CD4-positive, alpha-beta memory T cell (primary cell): ENCODE data around the gene ZNF516. TPM values are rescaled to one million over a fixed set of nuclear protein-coding genes. Genes with fewer than 3 reads are reported as not detected.
A peak's percentile ranks its signal among the peaks of the same experiment; 100 is the strongest.

Experiments used
- CTCF ChIA-PET: fragments of 350-600 bp; sonication (Branson Sonifier 250); formaldehyde crosslinking; loops from one replicate; lab custom pipeline; 2021; ENCODE audit warnings: inconsistent platforms; ENCODE audit not compliant: partially characterized antibody; lab: Charles Lee
- POLR2A ChIA-PET: fragments of 350-600 bp; sonication (Branson Sonifier 250); formaldehyde crosslinking; loops from one replicate; lab custom pipeline; 2021; ENCODE audit not compliant: partially characterized antibody; lab: Charles Lee
- DNase-seq, 5 donors: peaks; one replicate each; pipeline versions ENCODE4 v3.0.0 to v3.0.0-alpha.2; 2020 to 2022; ENCODE audit warnings: mixed read lengths in 1 of 5
- H3K27ac ChIP-seq: one replicate; pipeline ENCODE4 v1.7.0; 2013; ENCODE audit warnings: low read depth, low read length
- H3K27me3 ChIP-seq: 2 replicates; pipeline ENCODE4 v1.7.0; 2013; ENCODE audit warnings: mild to moderate bottlenecking, low read length, moderate library complexity; ENCODE audit not compliant: insufficient read depth
- H3K36me3 ChIP-seq: 2 replicates; pipeline ENCODE4 v1.7.0; 2013; ENCODE audit warnings: mild to moderate bottlenecking, low read length, moderate library complexity; ENCODE audit not compliant: insufficient read depth
- H3K4me1 ChIP-seq: 2 replicates; pipeline ENCODE4 v1.7.0; 2013; ENCODE audit warnings: mild to moderate bottlenecking, low read length, moderate library complexity; ENCODE audit not compliant: insufficient read depth
- H3K4me3 ChIP-seq, 2 donors: one replicate each; pipeline ENCODE4 v1.7.0; 2013; ENCODE audit warnings: low read length in 2 of 2, mild to moderate bottlenecking in 1 of 2
- H3K9me3 ChIP-seq, 2 donors: one replicate each; pipeline ENCODE4 v1.7.0; 2013; ENCODE audit warnings: low read length in 2 of 2, control low read depth in 1 of 2; ENCODE audit not compliant: control insufficient read depth in 1 of 2
- H3K27ac Mint-ChIP-seq, 7 donors: one replicate each; pipeline ENCODE4 v1.8.0; 2020 to 2021; ENCODE audit warnings: mixed read lengths in 7 of 7, mild to moderate bottlenecking in 6 of 7, inconsistent platforms in 3 of 7, moderate library complexity in 3 of 7
- H3K27me3 Mint-ChIP-seq, 2 donors: one replicate each; pipeline ENCODE4 v1.8.0; 2020 to 2021; ENCODE audit warnings: mixed read lengths in 2 of 2
- H3K36me3 Mint-ChIP-seq, 2 donors: one replicate each; pipeline ENCODE4 v1.8.0; 2020 to 2021; ENCODE audit warnings: mixed read lengths in 2 of 2, inconsistent platforms in 1 of 2, mild to moderate bottlenecking in 1 of 2
- H3K4me1 Mint-ChIP-seq, 4 donors: one replicate each; pipeline ENCODE4 v1.8.0; 2020 to 2021; ENCODE audit warnings: mixed read lengths in 4 of 4, mild to moderate bottlenecking in 1 of 4
- H3K4me3 Mint-ChIP-seq, 8 donors: one replicate each; pipeline ENCODE4 v1.8.0; 2020 to 2021; ENCODE audit warnings: mixed read lengths in 8 of 8, mild to moderate bottlenecking in 7 of 8, moderate library complexity in 6 of 8, inconsistent platforms in 3 of 8
- H3K9me3 Mint-ChIP-seq, 8 donors: one replicate each; pipeline ENCODE4 v1.8.0; 2020 to 2021; ENCODE audit warnings: mixed read lengths in 8 of 8, mild to moderate bottlenecking in 5 of 8, inconsistent platforms in 3 of 8, moderate library complexity in 1 of 8
- intact Hi-C: fragments of 100-400 bp; cut with micrococcal nuclease; formaldehyde crosslinking; loops from one replicate; pipeline ENCODE4 v1.15.1; 2023
- polyA plus RNA-seq, 2 donors: library from polyadenylated mRNA; unstranded; fragments of 300-500 nt; fragmentation: Illumina TruSeq; gene quantifications; one replicate each; pipeline ENCODE4 v1.2.3, GENCODE V29; 2021
- total RNA-seq, 2 experiments: library from RNA; stranded (reverse); gene quantifications; one replicate each; pipeline ENCODE4 v1.2.3, GENCODE V29; 2021

Gene ZNF516
- total and polyA plus RNA-seq, 4 experiments from 2014 or later = 0.25 to 9.9 (median 4.9) TPM

DNA sequence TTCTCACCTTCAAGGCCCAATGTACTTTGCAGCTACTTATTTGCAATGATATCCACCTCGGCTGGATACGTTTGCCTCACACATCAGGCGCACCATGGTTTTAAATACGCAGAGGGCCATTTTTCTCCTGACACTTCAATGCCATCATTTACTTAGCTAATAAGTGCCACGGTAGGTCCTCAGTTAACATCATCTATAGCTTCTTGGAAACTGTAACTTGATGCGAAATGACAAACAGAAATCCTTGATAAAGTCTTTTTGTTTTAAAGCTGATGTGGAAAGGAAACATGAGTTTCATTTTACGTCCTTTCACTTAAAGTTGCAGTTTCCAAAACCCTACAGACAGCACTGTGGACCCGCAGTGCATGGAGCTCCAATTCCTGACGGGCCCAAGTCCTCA lies 37.1 kb downstream of the ZNF516 start:
- peaks cover 2 to 8% of the 10 kb centered on the region in 2 donors for H3K27me3 Mint-ChIP-seq
- no peak overlapping the region for H3K4me3 ChIP-seq
- peaks cover 0 to 10% (median 2%) of the 10 kb centered on the region in 4 donors for H3K4me1 Mint-ChIP-seq
- H3K27ac ChIP-seq = no peak overlapping the region
- no peak overlapping the region for H3K4me3 Mint-ChIP-seq
- no peak overlapping the region for H3K27ac Mint-ChIP-seq
- intact Hi-C loops = no loop called here
- no peaks in the 10 kb centered on the region for H3K4me1 ChIP-seq
- peaks cover 0 to 5% of the 10 kb centered on the region in 2 donors for H3K36me3 Mint-ChIP-seq
- ChIA-PET POLR2A (no interaction called here), CTCF (no interaction called here)
- no peaks in the 10 kb centered on the region for H3K36me3 ChIP-seq
- H3K27me3 ChIP-seq = no peaks in the 10 kb centered on the region
- peaks cover 0 to 2% (median 0%) of the 10 kb centered on the region in 8 donors for H3K9me3 Mint-ChIP-seq
- H3K9me3 ChIP-seq = no peaks in the 10 kb centered on the region
- DNase-seq = no peak

DNA sequence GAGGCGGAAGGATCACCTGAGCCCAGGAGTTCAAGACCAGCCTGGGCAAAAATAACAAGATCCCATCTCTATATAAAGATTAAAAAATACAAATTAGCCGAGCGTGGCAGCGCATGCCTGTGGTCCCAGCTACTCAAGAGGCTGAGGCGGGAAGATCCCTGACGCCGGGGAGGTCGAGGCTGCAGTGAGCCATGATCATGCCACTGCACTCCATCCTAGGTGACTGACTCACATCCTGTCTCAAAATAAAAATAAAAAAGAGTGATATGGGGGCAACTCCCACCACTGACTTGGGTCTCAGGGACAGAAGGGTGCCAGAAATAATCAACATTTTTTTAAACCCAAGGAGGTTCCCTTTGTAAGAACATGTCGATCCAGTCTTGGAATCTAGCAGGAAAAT lies 37.6 kb downstream of the ZNF516 start:
- Mint-ChIP-seq H3K27me3 (peaks cover 2 to 7% of the 10 kb centered on the region in 2 donors), H3K4me3 (no peak overlapping the region), H3K27ac (no peak overlapping the region), H3K4me1 (peaks cover under 1 to 10% (median 4%) of the 10 kb centered on the region in 4 donors), H3K9me3 (peaks cover 0 to 2% (median 0%) of the 10 kb centered on the region in 8 donors), H3K36me3 (peaks cover 0 to 5% of the 10 kb centered on the region in 2 donors)
- H3K4me1 ChIP-seq = no peaks in the 10 kb centered on the region
- no peaks in the 10 kb centered on the region for H3K36me3 ChIP-seq
- H3K4me3 ChIP-seq = no peak overlapping the region
- H3K27me3 ChIP-seq = no peaks in the 10 kb centered on the region
- H3K9me3 ChIP-seq = no peaks in the 10 kb centered on the region
- CTCF ChIA-PET = no interaction called here
- intact Hi-C loops = no loop called here
- POLR2A ChIA-PET = no interaction called here
- DNase-seq = no peak
- H3K27ac ChIP-seq = no peak overlapping the region

DNA sequence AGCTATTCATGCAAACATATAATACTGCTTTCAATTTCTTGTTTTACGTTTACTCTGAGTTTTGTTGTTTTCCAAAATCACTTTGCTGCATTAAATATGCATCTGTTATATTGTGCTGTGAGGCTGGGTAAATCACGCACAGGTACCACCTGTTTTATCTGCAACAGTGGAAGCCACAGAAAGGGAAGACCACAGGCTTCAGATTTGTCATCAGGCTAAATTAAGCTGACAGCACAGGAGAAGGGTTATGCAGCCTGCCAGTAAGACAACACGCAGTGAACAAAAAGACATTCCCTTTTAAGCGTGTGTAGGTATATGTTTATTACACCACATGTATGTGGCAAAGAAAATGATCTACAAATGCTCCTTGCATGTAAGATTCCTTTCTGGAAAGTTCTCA lies 38.2 kb downstream of the ZNF516 start:
- H3K9me3 Mint-ChIP-seq = peaks cover 0 to 2% (median 0%) of the 10 kb centered on the region in 8 donors
- peak overlapping the region in 1 of 8 donors; percentile 8 for H3K4me3 Mint-ChIP-seq
- ChIA-PET POLR2A (no interaction called here), CTCF (no interaction called here)
- Histone ChIP-seq H3K9me3 (no peaks in the 10 kb centered on the region), H3K4me1 (no peaks in the 10 kb centered on the region), H3K27me3 (no peaks in the 10 kb centered on the region), H3K4me3 (no peak overlapping the region), H3K36me3 (no peaks in the 10 kb centered on the region), H3K27ac (no peak overlapping the region)
- no peak overlapping the region for H3K27ac Mint-ChIP-seq
- peaks cover 1 to 14% (median 8%) of the 10 kb centered on the region in 4 donors for H3K4me1 Mint-ChIP-seq
- DNase-seq = no peak
- intact Hi-C loops = no loop called here
- no peaks in the 10 kb centered on the region for H3K36me3 Mint-ChIP-seq
- peaks cover 0 to 9% of the 10 kb centered on the region in 2 donors for H3K27me3 Mint-ChIP-seq

DNA sequence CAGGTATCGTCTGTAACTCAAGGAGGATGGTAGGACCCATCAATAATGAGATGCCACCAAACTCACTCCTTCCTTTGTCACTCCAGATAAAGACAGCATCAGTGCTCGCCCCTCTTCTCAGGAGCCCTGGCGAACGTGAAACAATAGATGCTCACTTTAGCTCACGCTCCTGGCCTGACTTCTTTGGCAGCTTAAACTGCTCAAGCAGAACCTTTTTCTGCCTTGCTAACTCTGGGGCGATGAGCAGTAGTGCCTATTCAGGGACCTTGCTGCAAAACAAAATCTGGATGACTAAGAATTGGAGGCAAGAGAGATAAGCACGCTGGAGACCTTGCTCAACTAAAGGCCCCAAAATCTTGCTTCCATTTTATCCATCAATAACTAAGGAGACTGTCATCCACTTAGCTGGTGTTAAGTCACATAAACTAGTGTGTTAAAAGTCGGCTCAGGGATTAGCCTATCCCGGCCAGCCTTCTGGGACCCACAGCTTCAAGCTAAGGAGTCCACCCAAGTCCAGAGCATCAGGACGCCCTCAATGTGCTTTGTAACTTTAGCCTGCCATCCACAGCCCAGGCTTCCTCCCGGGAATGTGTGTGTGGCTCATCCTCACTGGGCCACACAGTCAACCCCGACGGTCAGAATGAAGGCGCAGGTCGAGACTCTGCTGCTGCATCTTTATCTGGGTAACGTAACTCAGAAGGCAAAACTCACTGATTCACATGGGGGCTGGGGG lies 38.9 kb downstream of the ZNF516 start:
- Histone ChIP-seq H3K36me3 (no peaks in the 10 kb centered on the region), H3K9me3 (no peaks in the 10 kb centered on the region), H3K4me3 (no peak overlapping the region), H3K27me3 (no peaks in the 10 kb centered on the region), H3K4me1 (peaks cover 4% of the 10 kb centered on the region), H3K27ac (no peak overlapping the region)
- Mint-ChIP-seq H3K4me1 (peaks cover 4 to 18% (median 13%) of the 10 kb centered on the region in 4 donors), H3K27me3 (peaks cover 5 to 13% of the 10 kb centered on the region in 2 donors), H3K27ac (no peak overlapping the region), H3K9me3 (peaks cover 0 to 2% (median 0%) of the 10 kb centered on the region in 8 donors), H3K4me3 (no peak overlapping the region), H3K36me3 (no peaks in the 10 kb centered on the region)
- POLR2A ChIA-PET = no interaction called here
- intact Hi-C loops = no loop called here
- DNase-seq = no peak
- CTCF ChIA-PET = no interaction called here

DNA sequence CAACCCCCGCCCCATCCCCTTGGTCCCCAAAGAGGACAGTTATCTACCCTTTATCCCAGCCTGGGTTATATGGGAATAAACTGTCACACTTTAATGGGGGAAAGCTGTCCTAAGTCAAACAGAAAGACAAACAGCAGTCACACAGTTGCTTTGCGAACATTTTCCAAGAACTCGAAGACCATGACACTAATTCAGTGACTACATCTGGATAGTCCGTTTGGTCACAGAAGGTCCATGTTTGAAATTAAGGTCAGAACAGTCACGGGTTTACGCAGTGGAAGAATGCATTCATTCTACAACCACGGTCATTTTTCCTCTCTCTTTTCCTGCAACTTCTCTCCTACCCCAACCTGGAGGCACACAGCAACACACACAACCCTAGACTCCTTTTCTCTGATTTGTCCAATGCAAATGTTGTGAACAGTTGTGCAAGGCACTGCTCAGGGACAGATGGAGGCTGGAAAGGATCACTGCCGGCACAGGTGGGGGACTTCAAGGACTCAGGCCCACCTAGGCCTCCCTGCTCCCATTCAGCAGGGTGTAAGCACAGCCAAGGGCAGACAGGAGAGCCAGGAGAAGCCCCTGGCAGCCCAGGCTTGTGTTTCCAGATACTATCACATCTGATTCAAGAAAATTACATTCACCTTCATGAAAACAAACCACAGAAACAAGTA lies 39.9 kb downstream of the ZNF516 start:
- POLR2A ChIA-PET = no interaction called here
- no peak overlapping the region for H3K27ac Mint-ChIP-seq
- H3K4me3 Mint-ChIP-seq = no peak overlapping the region
- Histone ChIP-seq H3K4me1 (peaks cover 13% of the 10 kb centered on the region), H3K4me3 (no peak overlapping the region), H3K27me3 (no peaks in the 10 kb centered on the region), H3K27ac (no peak overlapping the region), H3K9me3 (no peaks in the 10 kb centered on the region), H3K36me3 (no peaks in the 10 kb centered on the region)
- no peak for DNase-seq
- H3K36me3 Mint-ChIP-seq = no peaks in the 10 kb centered on the region
- peaks cover 9 to 25% (median 20%) of the 10 kb centered on the region in 4 donors for H3K4me1 Mint-ChIP-seq
- H3K9me3 Mint-ChIP-seq = peaks cover 0 to 2% (median 0%) of the 10 kb centered on the region in 8 donors
- CTCF ChIA-PET = no interaction called here
- peaks cover 10 to 18% of the 10 kb centered on the region in 2 donors for H3K27me3 Mint-ChIP-seq
- intact Hi-C loops = no loop called here

DNA sequence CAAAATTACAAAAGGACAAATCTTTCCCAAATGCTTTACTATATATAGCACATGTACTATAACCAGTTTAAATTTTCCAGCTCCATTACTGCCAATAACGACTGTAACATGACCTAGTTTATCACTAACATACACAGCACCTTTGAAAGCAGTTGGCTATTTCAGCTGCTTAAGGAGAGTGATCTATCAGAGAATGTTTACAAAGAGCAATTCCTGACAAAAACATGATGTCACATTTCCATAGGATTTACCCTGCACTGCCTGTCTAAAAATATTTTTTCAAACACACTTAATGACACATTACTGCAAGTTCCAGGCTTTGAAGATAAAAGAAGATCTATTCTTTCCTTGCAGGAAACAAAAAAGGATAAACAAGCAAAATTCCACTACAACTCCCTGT lies 40.6 kb downstream of the ZNF516 start:
- POLR2A ChIA-PET = no interaction called here
- H3K27ac Mint-ChIP-seq = no peak overlapping the region
- no peaks in the 10 kb centered on the region for H3K36me3 ChIP-seq
- H3K27me3 Mint-ChIP-seq = peaks cover 15 to 23% of the 10 kb centered on the region in 2 donors
- H3K9me3 ChIP-seq = no peaks in the 10 kb centered on the region
- no peak for DNase-seq
- peaks cover 13% of the 10 kb centered on the region for H3K4me1 ChIP-seq
- H3K4me3 Mint-ChIP-seq = no peak overlapping the region
- no peaks in the 10 kb centered on the region for H3K36me3 Mint-ChIP-seq
- intact Hi-C loops = loop anchor here (5.0 kb wide), 1 partner anchor 43 kb away; the partner anchor contains the start of gene ZNF516
- CTCF ChIA-PET = no interaction called here
- no peaks in the 10 kb centered on the region for H3K27me3 ChIP-seq
- no peak overlapping the region for H3K27ac ChIP-seq
- H3K4me1 Mint-ChIP-seq = peaks cover 12 to 30% (median 22%) of the 10 kb centered on the region in 4 donors
- peaks cover 0 to 2% (median 0%) of the 10 kb centered on the region in 8 donors for H3K9me3 Mint-ChIP-seq
- H3K4me3 ChIP-seq = no peak overlapping the region

DNA sequence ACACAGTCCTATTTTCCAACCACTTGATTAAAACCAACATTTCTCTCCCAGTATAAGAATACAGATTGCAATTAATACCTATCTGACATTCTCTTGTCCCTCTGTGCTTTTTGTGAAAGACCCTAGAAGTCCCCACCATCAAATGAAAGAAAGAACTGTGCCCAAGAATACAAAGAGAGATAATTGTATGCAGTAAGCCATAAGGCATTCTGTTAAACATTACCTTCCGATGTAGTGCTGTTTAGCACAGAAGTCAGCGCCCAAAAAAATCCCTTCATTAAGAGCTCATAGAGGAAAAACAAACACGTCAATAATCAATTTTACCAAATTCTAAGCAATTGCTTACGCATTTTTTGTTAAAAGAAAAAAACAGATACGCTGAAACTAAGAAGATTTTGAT lies 41.1 kb downstream of the ZNF516 start:
- POLR2A ChIA-PET = no interaction called here
- Mint-ChIP-seq H3K36me3 (no peaks in the 10 kb centered on the region), H3K9me3 (peaks cover 0 to 2% (median 0%) of the 10 kb centered on the region in 8 donors), H3K27ac (no peak overlapping the region), H3K4me1 (peaks cover 12 to 35% (median 22%) of the 10 kb centered on the region in 4 donors), H3K4me3 (peak overlapping the region in 1 of 8 donors; percentile 3), H3K27me3 (peaks cover 20 to 27% of the 10 kb centered on the region in 2 donors)
- DNase-seq = no peak
- intact Hi-C loops = loop anchor here (5.0 kb wide), 1 partner anchor 43 kb away; the partner anchor contains the start of gene ZNF516
- Histone ChIP-seq H3K4me1 (peaks cover 13% of the 10 kb centered on the region), H3K36me3 (no peaks in the 10 kb centered on the region), H3K4me3 (no peak overlapping the region), H3K27me3 (no peaks in the 10 kb centered on the region), H3K9me3 (no peaks in the 10 kb centered on the region), H3K27ac (no peak overlapping the region)
- CTCF ChIA-PET = no interaction called here
